ENCODE data around the gene PXYLP1.

Gene PXYLP1

GRCh38 chr3:141320399-141321108 lies 88.9 kb downstream of the PXYLP1 start:
- no peak for DNase-seq (ENCODE audit: low read depth in 1 of 2, low spot score in 1 of 2)

GRCh38 chr3:141321109-141321497 lies 89.5 kb downstream of the PXYLP1 start:
- no peak for DNase-seq (ENCODE audit: low read depth in 1 of 2, low spot score in 1 of 2)

- DNase-seq (ENCODE audit: low read depth in 1 of 2, low spot score in 1 of 2) = no peak
Observed at GRCh38 chr3:141323936-141324704, 92.5 kb downstream of the PXYLP1 start.

GRCh38 chr3:141326123-141326522 lies 94.5 kb downstream of the PXYLP1 start:
- no peak for DNase-seq (ENCODE audit: low read depth in 1 of 2, low spot score in 1 of 2)

DNA sequence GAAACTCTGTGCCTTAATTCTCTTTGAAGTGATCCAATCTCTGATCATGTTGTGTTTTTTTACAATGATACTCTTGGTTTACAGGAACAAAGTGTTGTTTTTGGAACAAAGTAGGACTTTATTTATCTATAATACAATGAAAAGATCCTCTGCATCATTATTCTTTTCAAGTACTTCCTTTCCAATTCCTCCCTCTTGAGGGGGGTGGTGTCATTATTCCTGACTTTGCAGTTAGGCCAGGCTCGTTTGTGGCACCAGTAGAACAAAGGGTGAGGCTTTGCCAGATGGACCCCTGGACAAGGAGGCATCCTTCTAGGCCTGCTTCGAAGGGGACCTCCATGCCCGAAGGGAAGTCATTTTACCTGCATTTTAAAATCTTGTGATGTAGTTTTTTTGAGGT lies 95.0 kb downstream of the PXYLP1 start:
- no peak for DNase-seq (ENCODE audit: low read depth in 1 of 2, low spot score in 1 of 2)

DNA sequence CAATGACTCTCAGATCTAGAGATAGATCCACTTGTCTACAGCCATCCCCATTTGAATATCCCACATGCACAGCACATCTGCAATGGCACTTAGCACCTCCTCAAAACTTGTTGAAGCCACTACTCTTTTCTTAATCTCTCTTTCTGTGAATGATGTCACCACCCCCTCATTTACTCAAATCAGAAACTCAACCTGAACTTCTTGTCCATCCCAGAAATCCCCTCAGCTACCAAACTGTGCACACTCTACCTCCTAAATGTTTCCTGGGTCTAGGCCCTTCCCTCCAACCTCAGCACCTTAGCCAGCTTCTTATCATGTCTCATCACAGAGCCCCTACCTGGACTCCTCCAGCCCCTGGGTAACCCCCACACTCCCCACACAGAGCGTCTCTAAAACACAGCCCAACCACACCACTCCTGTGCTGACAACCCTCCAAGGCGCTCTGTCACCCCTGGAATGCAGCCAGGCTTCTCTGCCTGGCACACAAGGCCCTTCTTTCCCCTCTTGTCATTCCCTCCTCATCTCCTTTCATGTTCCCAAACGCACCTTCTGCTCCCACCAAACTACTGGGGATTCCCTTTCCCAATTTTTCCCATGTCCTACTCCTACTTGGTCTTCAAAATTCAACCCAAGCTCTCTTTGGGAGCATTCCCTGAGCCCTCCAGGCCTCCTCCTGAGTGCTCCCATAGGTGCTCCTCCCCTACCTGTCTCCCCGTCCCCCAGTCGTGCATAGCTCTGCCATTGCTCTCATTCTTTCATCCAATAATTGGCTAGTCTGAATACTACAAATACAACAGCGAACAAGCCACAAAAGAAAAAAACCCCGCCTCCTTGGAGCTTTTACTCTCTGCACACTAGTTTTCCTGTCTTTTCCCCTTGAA lies 96.9 kb downstream of the PXYLP1 start:
- no peak for DNase-seq (ENCODE audit: low read depth in 1 of 2, low spot score in 1 of 2)

GRCh38 chr3:141330235-141330634 lies 98.6 kb downstream of the PXYLP1 start:
- DNase-seq (ENCODE audit: low read depth in 1 of 2, low spot score in 1 of 2) = no peak

GRCh38 chr3:141330718-141331376 lies 99.2 kb downstream of the PXYLP1 start:
- no peak for DNase-seq (ENCODE audit: low read depth in 1 of 2, low spot score in 1 of 2)

- DNase-seq (ENCODE audit: low read depth in 1 of 2, low spot score in 1 of 2) = no peak
Observed at GRCh38 chr3:141331377-141332318, 100.0 kb downstream of the PXYLP1 start.

GRCh38 chr3:141332416-141332815 lies 100.8 kb downstream of the PXYLP1 start:
- DNase-seq (ENCODE audit: low read depth in 1 of 2, low spot score in 1 of 2) = no peak

DNA sequence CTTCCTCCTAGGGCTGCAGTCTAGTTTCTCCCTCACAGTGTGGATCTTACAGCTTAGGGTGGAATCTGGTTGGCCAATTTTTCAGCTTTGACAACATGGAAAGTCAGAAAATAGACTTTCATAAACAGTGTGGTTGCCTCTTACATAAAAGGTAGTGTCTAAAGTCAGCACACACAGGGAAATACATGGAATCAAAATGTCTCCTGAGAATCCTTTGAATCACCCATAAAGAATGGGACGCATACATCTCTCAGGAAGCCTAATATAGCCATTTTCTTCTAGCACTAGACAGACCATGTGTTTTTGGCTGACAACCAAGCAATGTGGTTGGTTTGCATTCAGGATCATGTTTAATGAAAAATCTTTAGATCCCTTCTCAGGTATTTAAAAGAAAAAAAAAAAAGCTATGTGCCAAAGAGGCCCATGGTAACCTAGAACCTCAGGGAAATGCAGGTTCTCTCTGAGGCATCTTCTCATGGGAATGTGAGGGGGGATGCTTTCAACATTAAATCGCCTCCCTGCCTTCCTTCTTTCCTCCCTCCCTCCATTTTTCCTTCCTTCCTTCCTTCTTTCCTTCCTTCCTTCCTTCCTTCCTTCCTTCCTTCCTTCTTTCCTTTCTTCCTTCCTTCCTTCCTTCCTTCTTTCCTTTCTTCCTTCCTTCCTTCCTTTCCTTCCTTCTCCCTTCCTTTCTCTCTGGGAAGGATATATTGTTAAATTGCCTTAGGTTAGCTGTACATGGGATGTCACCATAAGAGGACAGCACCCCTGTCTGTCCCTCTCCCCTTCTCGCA lies 102.4 kb downstream of the PXYLP1 start:
- no peak for DNase-seq (ENCODE audit: low read depth in 1 of 2, low spot score in 1 of 2)

DNA sequence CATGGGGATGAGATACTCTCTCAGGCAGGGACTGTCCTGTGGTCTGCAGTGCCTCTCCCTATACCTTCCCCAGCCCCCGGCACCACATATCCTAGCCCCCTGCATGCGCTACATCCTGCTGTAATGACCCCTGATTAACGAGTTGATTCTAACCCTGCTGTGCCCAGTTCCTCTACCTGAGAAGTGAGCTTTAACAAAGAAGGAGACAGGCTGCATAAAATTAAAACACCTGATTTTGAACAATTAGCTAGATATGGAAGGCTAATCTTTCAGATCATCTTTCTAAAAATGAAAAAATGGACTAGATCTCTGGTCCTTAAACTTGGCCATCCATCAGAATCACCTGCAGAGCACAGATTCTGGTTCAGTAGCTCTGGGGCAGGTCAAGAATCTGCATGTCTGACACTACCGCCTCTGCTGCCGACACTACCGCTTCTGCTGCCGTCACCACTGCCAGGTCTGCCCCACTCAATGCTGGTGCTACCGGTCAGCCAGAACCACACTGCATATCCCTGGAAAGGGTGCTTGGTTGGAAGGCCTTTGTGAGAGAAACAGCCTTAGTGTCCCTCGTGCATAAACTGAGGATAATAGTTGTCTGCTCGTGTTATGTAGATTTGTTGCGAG lies 103.1 kb downstream of the PXYLP1 start:
- no peak for DNase-seq (ENCODE audit: low read depth in 1 of 2, low spot score in 1 of 2)

- no peak for DNase-seq (ENCODE audit: low read depth in 1 of 2, low spot score in 1 of 2)
Observed at GRCh38 chr3:141335531-141336061, 104.0 kb downstream of the PXYLP1 start.

DNA sequence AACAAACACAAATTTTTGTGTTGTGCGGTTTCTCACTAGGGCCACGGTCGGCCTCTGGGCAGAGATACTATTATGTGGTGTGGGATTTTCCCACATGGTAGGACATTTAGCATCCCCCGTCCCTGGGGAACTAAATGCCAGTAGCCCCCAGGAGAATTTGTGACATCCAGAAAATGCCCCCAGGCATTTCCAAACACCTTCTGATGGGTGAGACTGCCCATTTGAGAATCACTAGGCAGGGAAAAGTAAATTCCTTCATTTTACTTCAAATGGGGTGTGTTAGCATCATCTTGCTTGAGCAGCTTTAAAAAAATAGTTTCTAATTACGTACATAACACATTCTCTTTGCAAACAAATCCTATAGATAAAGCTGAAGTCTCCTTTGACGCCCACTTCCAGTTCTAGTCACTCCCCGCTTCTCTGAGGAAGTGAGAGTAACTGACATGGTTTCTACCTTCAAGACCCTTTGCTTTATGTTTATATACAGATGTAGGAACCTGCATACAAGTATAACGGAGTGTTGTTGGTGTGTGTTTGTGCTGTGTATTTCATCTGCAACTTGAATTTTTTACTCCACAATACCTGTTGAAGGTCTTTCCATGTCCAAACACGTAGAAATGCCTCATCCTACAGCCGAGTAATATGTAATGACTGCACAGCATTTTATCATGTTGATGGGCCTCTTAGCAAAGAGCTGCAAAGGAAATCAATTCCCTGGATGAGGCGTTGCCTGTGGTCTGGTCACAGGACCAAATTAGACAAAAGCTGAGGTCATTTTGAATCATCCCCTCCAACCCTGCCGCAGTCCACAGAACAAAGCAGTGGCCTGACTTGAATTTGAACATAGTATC lies 105.3 kb downstream of the PXYLP1 start:
- DNase-seq (ENCODE audit: low read depth in 1 of 2, low spot score in 1 of 2) = no peak

GRCh38 chr3:141337523-141337854 lies 105.9 kb downstream of the PXYLP1 start:
- DNase-seq (ENCODE audit: low read depth in 1 of 2, low spot score in 1 of 2) = no peak

DNA sequence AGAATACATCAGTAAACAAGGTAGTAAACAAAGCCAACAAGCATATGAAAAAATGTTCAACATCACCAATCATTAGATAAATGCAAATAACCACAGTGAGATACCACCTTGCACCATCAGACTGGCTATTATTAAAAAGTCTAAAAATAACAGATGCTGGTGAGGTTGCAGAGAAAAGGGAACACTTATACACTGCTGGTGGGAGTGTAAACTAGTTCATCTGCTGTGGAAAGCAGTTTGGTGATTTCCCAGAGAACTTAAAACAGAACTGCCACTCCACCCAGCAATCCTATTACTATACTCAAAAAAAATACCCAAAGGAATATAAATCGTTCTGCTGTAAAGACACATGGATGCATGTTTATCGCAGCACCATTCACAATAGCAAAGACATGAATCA lies 106.4 kb downstream of the PXYLP1 start:
- DNase-seq (ENCODE audit: low read depth in 1 of 2, low spot score in 1 of 2) = no peak

GRCh38 chr3:141338881-141339280 lies 107.3 kb downstream of the PXYLP1 start:
- DNase-seq (ENCODE audit: low read depth in 1 of 2, low spot score in 1 of 2) = no peak

GRCh38 chr3:141341536-141341935 lies 109.9 kb downstream of the PXYLP1 start:
- no peak for DNase-seq (ENCODE audit: low read depth in 1 of 2, low spot score in 1 of 2)
